VCaP (cell line): ENCODE measurements around the gene CSF1R.
"Not testable (repeated sequence)": the region's sequence is repeated elsewhere in the genome, so short reads cannot be mapped to it uniquely, and the experiment has no call there.

ENCODE experiments used
- H3K27ac ChIP-seq: fragments of 450-650 bp; 2 replicates; pipeline ENCODE4 v1.5.1; 2017
- TF ChIP-seq, protein P1 (sequence below): fragments of 450-650 bp; conservative IDR thresholded peaks from 2 replicates; pipeline ENCODE4 v1.5.1; 2017; ENCODE audit warnings: mild to moderate bottlenecking, moderate library complexity

Gene CSF1R

DNA sequence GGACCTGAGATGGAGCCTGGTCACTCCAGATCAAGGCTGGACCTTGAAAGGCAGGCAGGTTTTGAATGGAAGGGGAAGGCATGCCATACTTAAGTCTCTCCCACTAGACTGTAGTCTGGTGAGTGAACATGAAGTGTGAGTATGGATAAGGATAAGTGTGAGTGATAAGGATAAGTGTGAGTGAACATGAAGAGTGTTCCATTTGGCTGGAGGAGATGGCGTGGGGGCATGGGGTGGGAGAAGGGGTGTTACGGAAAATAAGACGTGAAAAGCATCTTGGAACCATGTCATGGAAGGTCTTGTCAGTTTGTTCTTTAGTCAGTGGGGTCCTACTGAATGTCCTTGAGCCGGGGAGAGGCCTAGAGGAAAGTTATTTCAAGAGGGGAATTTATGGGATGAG is 53.0 kb downstream of the CSF1R start:
- no peak overlapping the region for H3K27ac ChIP-seq
- TF ChIP-seq, protein P1, sequence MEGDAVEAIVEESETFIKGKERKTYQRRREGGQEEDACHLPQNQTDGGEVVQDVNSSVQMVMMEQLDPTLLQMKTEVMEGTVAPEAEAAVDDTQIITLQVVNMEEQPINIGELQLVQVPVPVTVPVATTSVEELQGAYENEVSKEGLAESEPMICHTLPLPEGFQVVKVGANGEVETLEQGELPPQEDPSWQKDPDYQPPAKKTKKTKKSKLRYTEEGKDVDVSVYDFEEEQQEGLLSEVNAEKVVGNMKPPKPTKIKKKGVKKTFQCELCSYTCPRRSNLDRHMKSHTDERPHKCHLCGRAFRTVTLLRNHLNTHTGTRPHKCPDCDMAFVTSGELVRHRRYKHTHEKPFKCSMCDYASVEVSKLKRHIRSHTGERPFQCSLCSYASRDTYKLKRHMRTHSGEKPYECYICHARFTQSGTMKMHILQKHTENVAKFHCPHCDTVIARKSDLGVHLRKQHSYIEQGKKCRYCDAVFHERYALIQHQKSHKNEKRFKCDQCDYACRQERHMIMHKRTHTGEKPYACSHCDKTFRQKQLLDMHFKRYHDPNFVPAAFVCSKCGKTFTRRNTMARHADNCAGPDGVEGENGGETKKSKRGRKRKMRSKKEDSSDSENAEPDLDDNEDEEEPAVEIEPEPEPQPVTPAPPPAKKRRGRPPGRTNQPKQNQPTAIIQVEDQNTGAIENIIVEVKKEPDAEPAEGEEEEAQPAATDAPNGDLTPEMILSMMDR, result no peak

DNA sequence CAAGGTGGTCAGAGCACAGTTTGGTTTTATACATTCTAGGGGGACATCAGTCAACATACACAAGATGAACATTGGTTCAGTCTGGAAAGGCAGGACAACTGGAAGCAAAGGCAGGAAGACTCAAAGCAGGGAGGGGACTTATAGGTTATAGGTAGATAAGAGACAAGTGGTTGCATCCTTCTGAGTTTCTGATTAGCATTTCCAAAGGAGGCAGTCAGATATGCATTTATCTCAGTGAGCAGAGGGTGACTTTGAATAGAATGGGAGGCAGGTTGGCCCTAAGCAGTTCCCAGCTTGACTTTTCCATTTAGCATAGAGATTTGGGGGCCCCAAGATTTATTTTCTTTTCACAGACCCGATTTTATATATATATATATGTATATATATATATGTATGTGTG is 58.3 kb downstream of the CSF1R start:
- not testable (repeated sequence) for H3K27ac ChIP-seq

DNA sequence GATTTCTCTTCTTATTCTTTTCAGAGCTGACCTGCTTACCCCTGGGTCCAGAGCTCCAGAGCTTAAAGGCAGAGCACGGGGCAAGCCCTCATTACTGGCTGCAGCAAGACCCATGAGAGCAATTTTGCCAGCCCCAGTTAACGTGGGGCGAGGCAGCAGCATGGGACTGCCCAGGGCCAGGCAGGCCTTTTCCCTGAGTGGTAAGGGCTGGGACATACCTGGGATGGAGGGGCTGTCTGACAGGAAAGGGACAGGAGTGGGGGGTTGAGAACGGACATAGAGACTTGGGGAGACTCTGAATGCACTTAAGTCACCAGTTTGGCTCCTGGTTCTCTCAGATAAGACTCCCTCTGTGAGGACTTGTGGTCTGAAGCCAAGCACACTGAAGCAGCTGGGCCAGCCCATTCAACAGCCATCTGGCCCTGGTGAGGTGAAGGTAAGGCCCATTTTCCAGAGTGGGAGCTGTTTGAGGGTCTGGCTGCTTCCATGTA is 59.6 kb downstream of the CSF1R start:
- H3K27ac ChIP-seq, result no peak overlapping the region
- TF ChIP-seq, protein P1, result no peak

DNA sequence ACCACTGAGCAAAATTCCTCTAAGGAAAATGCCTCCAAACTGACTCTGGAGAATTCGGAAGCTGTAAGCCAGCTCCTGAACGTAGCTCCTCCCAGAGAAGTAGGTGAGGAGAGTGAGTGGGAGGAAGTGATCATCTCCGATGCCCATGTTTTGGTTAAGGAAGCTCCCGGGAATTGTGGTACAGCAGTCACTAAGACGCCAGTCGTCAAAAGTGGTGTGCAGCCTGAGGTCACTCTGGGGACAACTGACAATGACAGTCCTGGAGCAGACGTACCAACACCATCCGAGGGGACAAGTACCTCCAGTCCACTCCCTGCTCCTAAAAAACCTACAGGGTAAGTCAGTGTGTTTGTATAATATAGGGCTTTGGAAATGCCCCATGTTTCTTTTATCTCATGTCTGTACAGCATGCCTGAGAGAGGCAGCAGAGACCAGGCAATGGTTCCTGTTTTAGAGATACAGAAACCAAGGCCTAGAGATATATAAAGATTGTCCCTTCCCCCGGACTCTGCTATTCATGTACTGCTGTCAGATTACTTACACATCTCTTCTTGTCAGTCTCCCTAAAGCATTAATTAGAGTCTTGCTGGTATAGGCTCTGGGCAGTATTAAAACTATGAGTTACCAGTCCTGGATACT is 61.9 kb downstream of the CSF1R start:
- no peak overlapping the region for H3K27ac ChIP-seq
- TF ChIP-seq, protein P1, result no peak

DNA sequence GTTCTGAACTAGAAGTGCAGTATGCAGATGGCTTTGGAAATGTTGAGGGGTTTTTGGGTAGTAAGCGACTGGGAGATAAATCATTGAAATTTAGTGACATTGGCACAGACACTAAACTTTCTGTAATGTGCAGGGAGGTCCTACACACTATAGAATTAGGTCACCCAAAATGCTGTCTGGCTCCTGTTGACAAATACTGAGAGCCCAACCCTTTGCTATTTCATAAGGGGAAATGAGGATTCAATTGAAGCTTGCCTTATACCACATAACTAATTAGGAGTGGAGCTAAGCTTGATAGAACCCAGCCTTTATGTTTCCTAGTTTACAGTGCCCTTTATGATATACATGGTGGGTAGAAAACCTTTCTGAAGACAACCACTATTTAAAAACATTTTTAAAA is 63.2 kb downstream of the CSF1R start:
- TF ChIP-seq, protein P1, result no peak
- no peak overlapping the region for H3K27ac ChIP-seq

DNA sequence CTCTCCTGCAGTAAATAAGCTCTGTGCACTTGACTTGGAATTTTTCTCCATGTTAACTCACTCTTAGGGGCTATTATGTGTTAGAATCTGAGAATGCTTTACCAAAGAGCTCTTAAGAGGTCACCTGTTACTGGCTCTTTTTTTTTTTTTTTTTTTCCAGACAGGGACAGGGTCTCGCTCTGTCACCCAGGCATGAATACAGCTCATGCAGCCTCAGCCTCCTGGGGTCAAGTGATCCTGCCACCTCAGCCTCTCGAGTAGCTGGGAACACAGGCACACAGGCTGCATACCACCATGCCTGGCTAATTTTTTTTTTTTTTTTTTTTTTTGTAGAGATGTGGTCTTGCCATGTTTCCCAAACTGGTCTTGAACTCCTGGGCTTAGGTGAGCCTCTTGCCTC is 63.7 kb downstream of the CSF1R start:
- TF ChIP-seq, protein P1, result no peak
- no peak overlapping the region for H3K27ac ChIP-seq

DNA sequence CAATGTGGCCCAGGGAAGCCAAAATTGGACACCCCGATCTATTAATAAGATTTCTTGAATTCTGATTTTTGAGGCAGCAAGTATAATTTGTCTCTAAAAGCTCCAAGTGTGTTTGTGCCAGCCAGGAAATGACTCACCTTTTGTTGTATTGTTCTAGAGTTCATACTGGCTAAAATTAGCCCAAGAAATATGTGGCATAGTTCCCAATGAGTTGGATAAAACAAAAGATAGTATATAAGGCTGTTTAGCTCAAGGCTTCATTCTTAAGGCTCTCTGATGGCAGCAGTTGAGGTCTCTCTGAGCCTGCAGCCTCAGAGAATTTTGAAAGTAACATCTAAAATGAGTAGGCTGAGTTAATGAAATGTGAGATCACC is 64.2 kb downstream of the CSF1R start:
- TF ChIP-seq, protein P1, result no peak
- H3K27ac ChIP-seq, result no peak overlapping the region

DNA sequence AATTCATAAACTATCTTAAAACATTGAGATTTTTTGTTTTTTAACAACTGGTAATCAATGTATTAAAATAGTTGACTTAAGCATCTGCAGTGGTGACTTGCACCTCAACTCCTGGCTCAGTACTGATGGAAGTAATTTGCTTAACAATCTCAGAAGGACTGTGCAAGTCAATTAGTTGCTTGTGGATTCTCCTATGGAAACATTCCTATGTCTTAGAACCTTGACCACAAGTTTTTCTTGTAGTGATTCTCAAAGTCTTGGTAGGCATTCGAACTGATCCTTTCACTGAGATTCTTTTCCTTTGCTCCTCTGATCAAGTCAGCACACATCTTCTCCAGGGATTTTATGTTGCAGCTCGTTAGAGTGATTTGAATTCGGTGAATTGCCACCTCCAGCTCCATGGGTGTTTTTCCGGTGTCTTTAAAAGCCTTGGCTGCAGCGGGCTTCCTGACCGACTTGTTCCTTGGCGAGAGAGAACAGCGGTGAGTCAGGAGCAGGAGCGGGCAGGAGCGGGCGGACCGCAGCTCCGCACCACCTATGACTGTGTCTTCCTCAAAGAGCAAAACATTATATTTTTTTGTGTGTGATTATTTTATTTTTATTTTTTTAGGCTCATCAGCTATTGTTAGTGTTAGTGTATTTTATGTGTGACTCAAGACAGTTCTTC is 64.7 kb downstream of the CSF1R start:
- no peak overlapping the region for H3K27ac ChIP-seq
- TF ChIP-seq, protein P1, result no peak
